HCT116 (cell line): ENCODE data around the gene PDE10A. TPM values are rescaled to one million over a fixed set of nuclear protein-coding genes. Genes with fewer than 3 reads are reported as not detected.

Experiments used
- ATAC-seq: fragments of 200-7000 bp; cut with Tn5 transposase; 2 replicates; pipeline ENCODE4 v1.9.1; 2020; ENCODE audit warnings: mild to moderate bottlenecking, moderate library complexity
- BruUV-seq: library from RNA; stranded (reverse); fragments of 400-500 nt; replicated peaks from 2 replicates; lab custom pipeline; 2021; lab: Mats Ljungman, UMichigan
- CTCF ChIA-PET: fragments of 300-600 bp; sonication (Branson Sonifier 250); formaldehyde crosslinking; loops from one replicate; lab custom pipeline; 2021; ENCODE audit warnings: antibody characterized with exemption; lab: Charles Lee
- POLR2A ChIA-PET: fragments of 300-600, 350-600 bp; sonication (Branson Sonifier 250); formaldehyde crosslinking; loops from one replicate; lab custom pipeline; 2021; ENCODE audit warnings: antibody characterized with exemption; lab: Charles Lee
- RAD21 ChIA-PET, 2 experiments: fragments of 300-600 bp; sonication (Branson Sonifier 250); formaldehyde crosslinking; loops; one replicate each; lab custom pipeline; 2023; ENCODE audit warnings: low total read pairs in 2 of 2; ENCODE audit not compliant: uncharacterized antibody in 2 of 2, unreplicated experiment in 2 of 2, low non-redundant PET in 1 of 2; lab: Charles Lee
- DNase-seq: peaks from one replicate; pipeline ENCODE4 v3.0.0-alpha.2; 2010; ENCODE audit warnings: low read depth, low spot score
- H2AFZ ChIP-seq: fragments of 200-600 bp; shearing (Covaris generic), sonication (generic); 2 replicates; pipeline ENCODE4 v1.6.1; 2017; ENCODE audit warnings: low read depth, mixed run types, mixed read lengths, antibody characterized with exemption, low read length; ENCODE audit not compliant: poor library complexity, severe bottlenecking
- H3K27ac ChIP-seq: 2 replicates; pipeline ENCODE4 v1.5.1; 2012; ENCODE audit warnings: low read depth, low read length
- H3K27me3 ChIP-seq: fragments of 200-600 bp; sonication (generic); 2 replicates; pipeline ENCODE4 v1.6.1; 2016; ENCODE audit warnings: mixed run types, low read length, mixed read lengths; ENCODE audit not compliant: insufficient read depth
- H3K36me3 ChIP-seq, 2 experiments: fragments of 200-500 bp in 1 of 2; fragments of 200-600 bp in 1 of 2; sonication (Bioruptor generic) in 1 of 2; sonication (generic) in 1 of 2; 2 replicates each; pipeline versions ENCODE4 v1.5.1 to v1.6.1; 2014 to 2016; ENCODE audit warnings: low read length in 2 of 2, inconsistent platforms in 1 of 2, mixed read lengths in 1 of 2, mixed run types in 1 of 2; ENCODE audit not compliant: insufficient read depth in 2 of 2, control insufficient read depth in 1 of 2
- H3K4me1 ChIP-seq, 2 experiments: fragments of 200-600 bp in 1 of 2; sonication (generic) in 1 of 2; 2 replicates each; pipeline versions ENCODE4 v1.5.1 to v1.6.1; 2012 to 2017; ENCODE audit warnings: low read length in 2 of 2, inconsistent platforms in 1 of 2, mild to moderate bottlenecking in 1 of 2, mixed read lengths in 1 of 2, mixed run types in 1 of 2, moderate library complexity in 1 of 2; ENCODE audit not compliant: insufficient read depth in 2 of 2, control insufficient read depth in 1 of 2
- H3K4me2 ChIP-seq: fragments of 200-600 bp; sonication (generic); 2 replicates; pipeline ENCODE4 v1.6.1; 2017; ENCODE audit warnings: mixed run types, low read length, mixed read lengths
- H3K4me3 ChIP-seq, 2 experiments: fragments of 200-600 bp in 1 of 2; sonication (generic) in 1 of 2; replicated peaks in 1 of 2; 2 replicates each; pipeline ENCODE4 v1.5.1; 2011 to 2016; ENCODE audit warnings: low read length in 2 of 2, control low read depth in 1 of 2, low read depth in 1 of 2, mild to moderate bottlenecking in 1 of 2, mixed read lengths in 1 of 2, mixed run types in 1 of 2
- H3K79me2 ChIP-seq: fragments of 200-600 bp; sonication (generic); 2 replicates; pipeline ENCODE4 v1.6.1; 2017; ENCODE audit warnings: mild to moderate bottlenecking, mixed run types, low read length, moderate library complexity, mixed read lengths; ENCODE audit not compliant: insufficient read depth
- H3K9ac ChIP-seq: fragments of 200-600 bp; sonication (generic); 2 replicates; pipeline ENCODE4 v1.6.1; 2016; ENCODE audit warnings: low read length, mixed read lengths
- H3K9me2 ChIP-seq: fragments of 200-600 bp; sonication (generic), shearing (Covaris generic); 2 replicates; pipeline ENCODE4 v1.6.1; 2017; ENCODE audit warnings: mixed run types, mild to moderate bottlenecking, moderate library complexity; ENCODE audit not compliant: insufficient read depth
- H3K9me3 ChIP-seq, 2 experiments: fragments of 200-500 bp in 1 of 2; fragments of 200-600 bp in 1 of 2; sonication (Bioruptor generic) in 1 of 2; sonication (generic) in 1 of 2; 2 replicates each; pipeline ENCODE4 v1.6.1; 2014 to 2017; ENCODE audit warnings: low read length in 2 of 2, mixed read lengths in 2 of 2, inconsistent platforms in 1 of 2, low read depth in 1 of 2, mild to moderate bottlenecking in 1 of 2, mixed run types in 1 of 2, moderate library complexity in 1 of 2; ENCODE audit not compliant: control insufficient read depth in 1 of 2, insufficient read depth in 1 of 2
- H4K20me1 ChIP-seq: fragments of 200-600 bp; sonication (generic), shearing (Covaris generic); 2 replicates; pipeline ENCODE4 v1.6.1; 2017; ENCODE audit warnings: mixed run types, mild to moderate bottlenecking, moderate library complexity; ENCODE audit not compliant: insufficient read depth
- EGR1 ChIP-seq: IDR thresholded peaks from 2 replicates; pipeline ENCODE4 v1.6.1; 2012; ENCODE audit warnings: low read depth
- EZH2phosphoT487 ChIP-seq: fragments of 200-600 bp; IDR thresholded peaks from 2 replicates; pipeline ENCODE4 v1.6.1; 2018; ENCODE audit warnings: antibody characterized with exemption, borderline replicate concordance
- FOSL1 ChIP-seq: IDR thresholded peaks from 2 replicates; pipeline ENCODE4 v1.6.1; 2012; ENCODE audit warnings: low read depth
- JUND ChIP-seq: IDR thresholded peaks from 2 replicates; pipeline ENCODE4 v1.6.1; 2012
- ZFX ChIP-seq: fragments of 450-650 bp; IDR thresholded peaks from 2 replicates; pipeline ENCODE4 v1.6.1; 2017
- intact Hi-C: fragments of 100-400 bp; cut with micrococcal nuclease; formaldehyde crosslinking; loops from 2 replicates; pipeline ENCODE4 v1.10.0; 2022
- total RNA-seq: library from RNA; stranded (reverse); gene quantifications from one replicate; pipeline ENCODE4 v1.2.1, GENCODE V29; 2021; ENCODE audit not compliant: unreplicated experiment
- TF ChIP-seq, protein P1 (sequence below): IDR thresholded peaks from 2 replicates; pipeline ENCODE4 v1.6.1; 2011; ENCODE audit warnings: mild to moderate bottlenecking, low read length, moderate library complexity; ENCODE audit not compliant: insufficient replicate concordance; ENCODE audit errors: extremely low read depth
- TF ChIP-seq, protein P2 (sequence below): IDR thresholded peaks from 2 replicates; pipeline ENCODE4 v1.6.1; 2012; ENCODE audit warnings: low read depth
- TF ChIP-seq, protein P3 (sequence below): IDR thresholded peaks from 2 replicates; pipeline ENCODE4 v1.6.1; 2012

Gene PDE10A
- total RNA-seq, 1 experiment from 2014 or later = 0.37 TPM

DNA sequence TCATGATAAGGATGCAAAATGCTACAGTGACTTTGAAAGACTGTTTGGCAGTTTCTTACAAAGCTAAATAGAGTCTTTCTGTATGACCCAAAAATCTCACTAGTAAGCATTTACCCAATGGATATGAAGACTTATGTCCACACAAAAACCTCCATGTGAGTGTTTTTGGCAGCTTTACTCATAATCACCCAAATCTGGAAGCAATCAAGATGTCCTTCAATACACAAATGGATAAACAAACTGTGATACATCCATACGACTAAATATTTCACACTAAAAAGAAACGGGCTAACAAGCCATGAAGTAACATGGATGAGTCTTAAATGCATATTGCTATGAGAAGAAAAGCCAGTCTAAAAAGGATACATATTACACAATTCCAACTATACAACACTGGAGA lies 117.2 kb downstream of the PDE10A start (continued):
- TF ChIP-seq, protein P1, sequence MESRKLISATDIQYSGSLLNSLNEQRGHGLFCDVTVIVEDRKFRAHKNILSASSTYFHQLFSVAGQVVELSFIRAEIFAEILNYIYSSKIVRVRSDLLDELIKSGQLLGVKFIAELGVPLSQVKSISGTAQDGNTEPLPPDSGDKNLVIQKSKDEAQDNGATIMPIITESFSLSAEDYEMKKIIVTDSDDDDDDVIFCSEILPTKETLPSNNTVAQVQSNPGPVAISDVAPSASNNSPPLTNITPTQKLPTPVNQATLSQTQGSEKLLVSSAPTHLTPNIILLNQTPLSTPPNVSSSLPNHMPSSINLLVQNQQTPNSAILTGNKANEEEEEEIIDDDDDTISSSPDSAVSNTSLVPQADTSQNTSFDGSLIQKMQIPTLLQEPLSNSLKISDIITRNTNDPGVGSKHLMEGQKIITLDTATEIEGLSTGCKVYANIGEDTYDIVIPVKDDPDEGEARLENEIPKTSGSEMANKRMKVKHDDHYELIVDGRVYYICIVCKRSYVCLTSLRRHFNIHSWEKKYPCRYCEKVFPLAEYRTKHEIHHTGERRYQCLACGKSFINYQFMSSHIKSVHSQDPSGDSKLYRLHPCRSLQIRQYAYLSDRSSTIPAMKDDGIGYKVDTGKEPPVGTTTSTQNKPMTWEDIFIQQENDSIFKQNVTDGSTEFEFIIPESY = no peak
- no peak for TF ChIP-seq FOSL1
- no peak for TF ChIP-seq JUND
- no peak for TF ChIP-seq EGR1
- TF ChIP-seq, protein P2, sequence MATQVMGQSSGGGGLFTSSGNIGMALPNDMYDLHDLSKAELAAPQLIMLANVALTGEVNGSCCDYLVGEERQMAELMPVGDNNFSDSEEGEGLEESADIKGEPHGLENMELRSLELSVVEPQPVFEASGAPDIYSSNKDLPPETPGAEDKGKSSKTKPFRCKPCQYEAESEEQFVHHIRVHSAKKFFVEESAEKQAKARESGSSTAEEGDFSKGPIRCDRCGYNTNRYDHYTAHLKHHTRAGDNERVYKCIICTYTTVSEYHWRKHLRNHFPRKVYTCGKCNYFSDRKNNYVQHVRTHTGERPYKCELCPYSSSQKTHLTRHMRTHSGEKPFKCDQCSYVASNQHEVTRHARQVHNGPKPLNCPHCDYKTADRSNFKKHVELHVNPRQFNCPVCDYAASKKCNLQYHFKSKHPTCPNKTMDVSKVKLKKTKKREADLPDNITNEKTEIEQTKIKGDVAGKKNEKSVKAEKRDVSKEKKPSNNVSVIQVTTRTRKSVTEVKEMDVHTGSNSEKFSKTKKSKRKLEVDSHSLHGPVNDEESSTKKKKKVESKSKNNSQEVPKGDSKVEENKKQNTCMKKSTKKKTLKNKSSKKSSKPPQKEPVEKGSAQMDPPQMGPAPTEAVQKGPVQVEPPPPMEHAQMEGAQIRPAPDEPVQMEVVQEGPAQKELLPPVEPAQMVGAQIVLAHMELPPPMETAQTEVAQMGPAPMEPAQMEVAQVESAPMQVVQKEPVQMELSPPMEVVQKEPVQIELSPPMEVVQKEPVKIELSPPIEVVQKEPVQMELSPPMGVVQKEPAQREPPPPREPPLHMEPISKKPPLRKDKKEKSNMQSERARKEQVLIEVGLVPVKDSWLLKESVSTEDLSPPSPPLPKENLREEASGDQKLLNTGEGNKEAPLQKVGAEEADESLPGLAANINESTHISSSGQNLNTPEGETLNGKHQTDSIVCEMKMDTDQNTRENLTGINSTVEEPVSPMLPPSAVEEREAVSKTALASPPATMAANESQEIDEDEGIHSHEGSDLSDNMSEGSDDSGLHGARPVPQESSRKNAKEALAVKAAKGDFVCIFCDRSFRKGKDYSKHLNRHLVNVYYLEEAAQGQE = no peak

DNA sequence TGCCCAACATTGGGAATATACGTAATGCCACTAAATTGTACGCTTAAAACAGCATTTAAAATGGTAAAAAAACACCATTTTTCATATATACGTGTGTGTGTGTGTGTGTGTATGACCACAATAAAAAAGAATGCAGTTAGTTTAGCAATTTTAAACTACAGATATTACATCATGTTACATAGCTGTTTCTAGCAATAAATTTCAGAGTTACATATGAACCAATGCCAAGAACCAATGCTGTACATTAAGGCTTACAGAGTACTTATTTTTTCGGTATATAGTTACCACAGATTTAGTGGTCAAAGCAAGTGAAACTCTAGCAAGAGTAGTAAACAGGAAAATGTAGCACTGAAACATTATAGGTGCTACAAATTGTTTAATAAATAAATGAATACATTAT lies 119.3 kb downstream of the PDE10A start:
- H3K27ac ChIP-seq = no peak overlapping the region
- no peaks in the 10 kb centered on the region for H4K20me1 ChIP-seq
- no TSS peak for BruUV-seq
- DNase-seq = no peak
- no peak overlapping the region for H3K4me2 ChIP-seq
- no peaks in the 10 kb centered on the region; a peak in 1 of 4 replicates for H3K9me3 ChIP-seq
- H3K4me3 ChIP-seq = no peak overlapping the region
- intact Hi-C loops = no loop called here
- H3K9me2 ChIP-seq = no peaks in the 10 kb centered on the region
- no peaks in the 10 kb centered on the region for H3K36me3 ChIP-seq
- H3K79me2 ChIP-seq = no peaks in the 10 kb centered on the region
- CTCF ChIA-PET = no interaction called here
- POLR2A ChIA-PET = no interaction called here
- TF ChIP-seq, protein P2 = no peak
- TF ChIP-seq FOSL1 = no peak
- TF ChIP-seq ZFX = no peak
- TF ChIP-seq, protein P3, sequence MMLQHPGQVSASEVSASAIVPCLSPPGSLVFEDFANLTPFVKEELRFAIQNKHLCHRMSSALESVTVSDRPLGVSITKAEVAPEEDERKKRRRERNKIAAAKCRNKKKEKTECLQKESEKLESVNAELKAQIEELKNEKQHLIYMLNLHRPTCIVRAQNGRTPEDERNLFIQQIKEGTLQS = no peak
- TF ChIP-seq EZH2phosphoT487 = no peak
- no peak for ATAC-seq
- H3K4me1 ChIP-seq = no peaks in the 10 kb centered on the region
- H2AFZ ChIP-seq = no peak overlapping the region
- no peaks in the 10 kb centered on the region for H3K27me3 ChIP-seq
- RAD21 ChIA-PET = no interaction called here
- H3K9ac ChIP-seq = no peak overlapping the region
